Activated naive CD4-positive, alpha-beta T cell treated with anti-CD3 and anti-CD28 coated beads, Interleukin-2, amount 50 U/mL, for 16 hours (primary cell): ENCODE data around the gene MSANTD1.

Experiments used
- DNase-seq: peaks from one replicate; pipeline ENCODE4 v3.0.0-alpha.2; 2020

Gene MSANTD1

DNA sequence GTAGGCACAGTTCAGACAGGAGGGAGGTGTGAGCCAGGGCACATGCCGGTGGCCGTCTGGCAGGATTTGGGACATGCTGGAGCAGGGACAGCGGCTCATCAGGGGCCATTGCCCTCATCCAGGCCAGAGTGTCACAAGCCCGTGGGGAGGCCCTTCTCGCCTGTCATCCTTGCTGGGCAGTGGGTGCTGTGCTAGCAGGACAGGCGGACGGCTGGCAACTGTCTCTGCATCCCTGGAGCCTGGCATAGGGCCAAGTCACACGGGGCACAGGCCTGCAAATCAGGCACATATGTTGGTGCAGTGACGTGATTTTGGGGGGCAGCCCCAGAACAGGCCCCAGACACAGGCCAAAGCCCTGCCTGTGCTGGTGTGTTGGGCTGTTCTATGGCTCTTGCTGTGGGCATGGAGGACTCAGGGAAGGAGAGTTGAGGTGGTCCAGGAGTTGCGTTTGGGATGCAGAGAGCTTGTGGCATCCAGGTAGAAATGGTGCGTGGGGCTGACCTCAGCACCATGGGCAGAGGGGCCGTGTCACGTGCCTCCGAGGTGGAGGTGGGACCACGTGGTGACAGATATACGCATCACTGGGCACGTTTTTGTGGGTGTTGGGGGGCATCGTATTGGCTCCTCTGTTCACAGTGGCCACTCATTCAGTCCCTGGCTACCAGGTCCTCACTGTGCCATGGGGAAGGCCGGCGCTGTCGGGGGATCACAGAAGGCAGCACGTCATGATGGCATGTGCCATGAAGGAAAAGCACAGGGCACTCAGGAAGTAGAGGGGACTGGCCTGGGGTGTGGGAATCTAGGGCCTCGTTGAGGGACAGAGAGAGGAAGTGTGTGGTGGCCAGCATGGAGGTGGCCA is 14.6 kb upstream of the MSANTD1 start:
- no peak for DNase-seq

DNA sequence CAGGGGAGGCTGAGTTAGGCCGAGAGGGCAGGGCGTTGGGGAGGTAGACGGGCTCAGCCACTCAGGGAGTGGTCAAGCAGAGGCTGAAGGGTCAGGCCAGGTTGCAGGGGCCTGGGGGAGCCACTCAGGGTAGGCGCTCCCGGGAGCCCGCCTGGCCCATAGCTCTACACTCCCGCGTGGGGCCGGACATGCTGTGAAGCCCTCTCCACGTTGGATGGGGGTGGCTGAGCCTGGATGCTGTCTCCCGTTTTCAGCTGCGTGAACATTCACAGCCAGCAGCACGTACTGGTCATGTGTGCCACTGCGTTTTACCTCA is 14.0 kb upstream of the MSANTD1 start:
- DNase-seq: no peak

DNA sequence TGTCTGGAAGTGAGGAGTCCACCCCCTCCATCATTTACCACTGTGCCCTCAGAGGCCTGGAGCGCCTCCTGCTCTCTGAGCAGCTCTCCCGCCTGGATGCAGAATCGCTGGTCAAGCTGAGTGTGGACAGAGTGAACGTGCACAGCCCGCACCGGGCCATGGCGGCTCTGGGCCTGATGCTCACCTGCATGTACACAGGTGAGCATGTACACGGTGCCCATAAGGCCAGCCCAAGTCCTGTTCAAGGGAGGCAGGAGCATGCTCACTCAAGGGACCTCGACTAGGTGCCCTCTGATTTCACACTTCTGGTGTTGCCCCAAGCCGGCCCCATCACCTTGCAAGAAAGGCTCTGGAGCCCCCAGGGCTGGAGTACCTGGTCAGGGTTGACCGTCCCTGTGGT is 13.4 kb upstream of the MSANTD1 start:
- no peak for DNase-seq

DNA sequence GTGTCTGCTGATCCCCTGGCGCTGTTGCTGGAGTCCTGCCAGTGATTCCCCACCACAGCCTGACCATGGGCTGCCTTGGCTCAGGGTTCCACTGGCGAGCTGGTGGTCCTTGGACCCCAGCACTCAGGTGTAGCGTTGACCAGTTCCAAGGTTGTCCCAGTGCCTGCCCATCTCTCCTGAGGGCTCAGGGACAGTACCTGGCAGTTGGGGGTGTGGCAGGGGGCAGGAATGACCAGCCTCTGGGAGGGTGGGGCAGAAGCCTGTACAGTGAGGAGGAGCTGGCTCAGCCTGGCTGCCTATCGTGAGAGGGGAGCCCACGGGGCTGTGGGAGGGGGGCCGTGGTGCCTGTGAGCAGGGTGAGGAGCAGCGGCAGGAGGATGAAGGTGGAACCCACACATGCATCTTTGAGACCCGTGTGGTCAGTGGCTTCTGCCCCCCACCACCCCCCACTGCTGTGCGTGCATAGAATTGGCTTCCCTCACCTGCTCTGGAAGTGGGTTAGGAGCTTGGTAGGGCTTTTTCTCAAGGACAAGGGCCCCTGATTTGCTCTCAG is 12.6 kb upstream of the MSANTD1 start:
- no peak for DNase-seq

DNA sequence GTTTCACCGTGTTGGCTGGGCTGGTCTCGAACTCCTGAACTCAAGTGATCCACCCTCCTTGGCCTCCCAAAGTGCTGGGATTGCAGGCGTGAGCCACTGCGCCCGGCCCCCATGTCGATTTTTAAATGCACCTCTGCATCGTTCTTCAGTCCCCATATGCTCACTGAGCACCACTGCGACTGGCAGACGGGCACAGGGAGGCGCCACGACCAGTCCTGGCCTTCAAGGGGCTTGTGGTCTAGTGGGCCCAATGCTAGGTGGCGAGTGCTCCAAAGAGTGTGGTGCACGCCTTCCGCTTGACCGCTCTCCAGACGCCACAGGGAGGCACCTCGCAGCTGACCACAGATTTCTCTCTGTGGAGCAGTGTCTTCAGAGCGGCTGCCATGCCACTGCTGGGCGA is 11.7 kb upstream of the MSANTD1 start:
- DNase-seq: no peak

DNA sequence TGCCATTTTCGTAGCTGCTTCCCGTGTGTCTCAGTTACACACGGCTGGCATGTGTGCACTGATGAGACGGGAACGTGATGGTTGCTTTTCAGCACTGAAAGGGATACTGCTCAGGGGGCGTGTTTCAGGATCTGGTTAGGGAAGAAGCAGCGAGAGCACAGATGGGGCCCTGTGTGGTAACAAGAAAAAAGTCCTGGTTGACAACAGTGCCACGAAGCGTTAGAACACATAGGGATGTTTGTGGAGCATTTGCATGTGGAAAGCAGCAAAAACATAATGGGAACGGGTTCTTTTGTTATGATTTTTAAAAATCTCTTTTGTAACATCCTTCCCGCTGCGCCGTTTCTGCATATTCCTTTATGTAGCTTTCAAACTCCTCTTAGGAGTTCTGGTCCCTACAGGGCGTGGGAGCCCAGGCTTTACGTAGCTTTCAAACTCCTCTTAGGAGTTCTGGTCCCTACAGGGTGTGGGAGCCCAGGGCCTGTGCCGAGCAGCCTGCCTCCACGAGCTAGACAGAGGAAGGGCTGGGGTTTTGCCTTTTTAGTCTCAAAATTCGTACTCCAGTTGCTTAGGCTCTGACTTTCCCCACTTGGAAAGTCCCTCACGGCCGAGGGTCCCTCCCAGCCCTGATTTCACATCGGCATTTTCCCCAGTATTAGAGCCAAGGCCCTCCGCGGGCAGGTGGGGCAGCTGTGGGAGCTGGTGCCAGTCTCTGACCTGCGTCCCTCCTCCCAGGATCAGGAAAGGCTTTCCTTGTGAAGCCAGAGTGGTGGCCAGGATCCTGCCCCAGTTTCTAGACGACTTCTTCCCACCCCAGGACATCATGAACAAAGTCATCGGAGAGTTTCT is 11.0 kb upstream of the MSANTD1 start:
- DNase-seq: no peak

DNA sequence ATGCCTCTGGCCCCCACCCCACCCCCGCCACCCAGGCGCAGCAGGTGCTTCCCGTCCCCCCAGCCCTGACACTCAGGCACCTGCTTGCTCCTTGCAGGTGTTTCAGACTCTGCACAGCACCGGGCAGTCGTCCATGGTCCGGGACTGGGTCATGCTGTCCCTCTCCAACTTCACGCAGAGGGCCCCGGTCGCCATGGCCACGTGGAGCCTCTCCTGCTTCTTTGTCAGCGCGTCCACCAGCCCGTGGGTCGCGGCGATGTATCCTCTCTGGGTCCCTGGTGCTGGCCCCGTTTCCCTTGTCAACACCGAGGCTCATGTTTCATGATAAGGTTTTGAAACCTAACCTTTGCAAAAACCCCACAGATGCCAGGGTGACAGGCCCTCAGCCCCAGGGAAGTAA is 10.2 kb upstream of the MSANTD1 start:
- DNase-seq: no peak

DNA sequence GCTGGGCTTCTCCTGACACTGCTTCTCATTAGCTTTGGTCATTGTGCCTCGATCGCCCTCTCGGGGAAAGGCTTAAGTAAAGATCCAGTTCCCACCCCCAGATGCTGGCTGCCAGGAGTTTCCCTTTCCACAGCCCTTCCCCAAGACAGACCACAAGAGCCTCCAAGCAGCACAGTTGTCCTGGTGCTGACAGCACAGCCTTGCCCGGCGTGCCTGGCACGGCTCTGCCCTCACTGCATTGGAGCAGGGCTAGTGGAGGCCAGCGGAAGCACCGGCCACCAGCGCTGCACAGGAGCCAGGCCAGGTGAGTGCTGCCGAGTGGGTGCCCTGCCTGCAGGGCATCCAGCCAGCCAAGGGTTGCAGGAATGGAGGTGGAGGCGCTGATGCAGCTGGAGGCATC is 9.7 kb upstream of the MSANTD1 start:
- DNase-seq: no peak

DNA sequence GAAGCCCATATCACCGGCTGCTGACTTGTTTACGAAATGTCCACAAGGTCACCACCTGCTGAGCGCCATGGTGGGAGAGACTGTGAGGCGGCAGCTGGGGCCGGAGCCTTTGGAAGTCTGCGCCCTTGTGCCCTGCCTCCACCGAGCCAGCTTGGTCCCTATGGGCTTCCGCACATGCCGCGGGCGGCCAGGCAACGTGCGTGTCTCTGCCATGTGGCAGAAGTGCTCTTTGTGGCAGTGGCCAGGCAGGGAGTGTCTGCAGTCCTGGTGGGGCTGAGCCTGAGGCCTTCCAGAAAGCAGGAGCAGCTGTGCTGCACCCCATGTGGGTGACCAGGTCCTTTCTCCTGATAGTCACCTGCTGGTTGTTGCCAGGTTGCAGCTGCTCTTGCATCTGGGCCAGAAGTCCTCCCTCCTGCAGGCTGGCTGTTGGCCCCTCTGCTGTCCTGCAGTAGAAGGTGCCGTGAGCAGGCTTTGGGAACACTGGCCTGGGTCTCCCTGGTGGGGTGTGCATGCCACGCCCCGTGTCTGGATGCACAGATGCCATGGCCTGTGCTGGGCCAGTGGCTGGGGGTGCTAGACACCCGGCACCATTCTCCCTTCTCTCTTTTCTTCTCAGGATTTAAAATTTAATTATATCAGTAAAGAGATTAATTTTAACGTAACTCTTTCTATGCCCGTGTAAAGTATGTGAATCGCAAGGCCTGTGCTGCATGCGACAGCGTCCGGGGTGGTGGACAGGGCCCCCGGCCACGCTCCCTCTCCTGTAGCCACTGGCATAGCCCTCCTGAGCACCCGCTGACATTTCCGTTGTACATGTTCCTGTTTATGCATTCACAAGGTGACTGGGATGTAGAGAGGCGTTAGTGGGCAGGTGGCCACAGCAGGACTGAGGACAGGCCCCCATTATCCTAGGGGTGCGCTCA is 8.7 kb upstream of the MSANTD1 start:
- no peak for DNase-seq

DNA sequence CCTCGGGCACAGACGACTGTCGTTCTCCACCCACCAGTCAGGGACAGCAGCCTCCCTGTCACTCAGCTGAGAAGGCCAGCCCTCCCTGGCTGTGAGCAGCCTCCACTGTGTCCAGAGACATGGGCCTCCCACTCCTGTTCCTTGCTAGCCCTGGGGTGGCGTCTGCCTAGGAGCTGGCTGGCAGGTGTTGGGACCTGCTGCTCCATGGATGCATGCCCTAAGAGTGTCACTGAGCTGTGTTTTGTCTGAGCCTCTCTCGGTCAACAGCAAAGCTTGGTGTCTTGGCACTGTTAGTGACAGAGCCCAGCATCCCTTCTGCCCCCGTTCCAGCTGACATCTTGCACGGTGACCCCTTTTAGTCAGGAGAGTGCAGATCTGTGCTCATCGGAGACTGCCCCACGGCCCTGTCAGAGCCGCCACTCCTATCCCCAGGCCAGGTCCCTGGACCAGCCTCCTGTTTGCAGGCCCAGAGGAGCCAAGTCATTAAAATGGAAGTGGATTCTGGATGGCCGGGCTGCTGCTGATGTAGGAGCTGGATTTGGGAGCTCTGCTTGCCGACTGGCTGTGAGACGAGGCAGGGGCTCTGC is 7.9 kb upstream of the MSANTD1 start:
- DNase-seq: no peak

DNA sequence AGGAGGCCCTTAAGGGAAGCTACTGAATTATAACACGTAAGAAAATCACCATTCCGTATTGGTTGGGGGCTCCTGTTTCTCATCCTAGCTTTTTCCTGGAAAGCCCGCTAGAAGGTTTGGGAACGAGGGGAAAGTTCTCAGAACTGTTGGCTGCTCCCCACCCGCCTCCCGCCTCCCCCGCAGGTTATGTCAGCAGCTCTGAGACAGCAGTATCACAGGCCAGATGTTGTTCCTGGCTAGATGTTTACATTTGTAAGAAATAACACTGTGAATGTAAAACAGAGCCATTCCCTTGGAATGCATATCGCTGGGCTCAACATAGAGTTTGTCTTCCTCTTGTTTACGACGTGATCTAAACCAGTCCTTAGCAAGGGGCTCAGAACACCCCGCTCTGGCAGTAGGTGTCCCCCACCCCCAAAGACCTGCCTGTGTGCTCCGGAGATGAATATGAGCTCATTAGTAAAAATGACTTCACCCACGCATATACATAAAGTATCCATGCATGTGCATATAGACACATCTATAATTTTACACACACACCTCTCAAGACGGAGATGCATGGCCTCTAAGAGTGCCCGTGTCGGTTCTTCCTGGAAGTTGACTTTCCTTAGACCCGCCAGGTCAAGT is 6.9 kb upstream of the MSANTD1 start:
- no peak for DNase-seq

DNA sequence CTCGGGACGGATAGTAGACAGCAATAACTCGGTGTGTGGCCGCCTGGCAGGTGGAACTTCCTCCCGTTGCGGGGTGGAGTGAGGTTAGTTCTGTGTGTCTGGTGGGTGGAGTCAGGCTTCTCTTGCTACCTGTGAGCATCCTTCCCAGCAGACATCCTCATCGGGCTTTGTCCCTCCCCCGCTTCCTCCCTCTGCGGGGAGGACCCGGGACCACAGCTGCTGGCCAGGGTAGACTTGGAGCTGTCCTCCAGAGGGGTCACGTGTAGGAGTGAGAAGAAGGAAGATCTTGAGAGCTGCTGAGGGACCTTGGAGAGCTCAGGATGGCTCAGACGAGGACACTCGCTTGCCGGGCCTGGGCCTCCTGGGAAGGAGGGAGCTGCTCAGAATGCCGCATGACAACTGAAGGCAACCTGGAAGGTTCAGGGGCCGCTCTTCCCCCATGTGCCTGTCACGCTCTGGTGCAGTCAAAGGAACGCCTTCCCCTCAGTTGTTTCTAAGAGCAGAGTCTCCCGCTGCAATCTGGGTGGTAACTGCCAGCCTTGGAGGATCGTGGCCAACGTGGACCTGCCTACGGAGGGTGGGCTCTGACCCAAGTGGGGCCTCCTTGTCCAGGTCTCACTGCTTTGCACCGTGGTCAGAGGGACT is 5.7 kb upstream of the MSANTD1 start:
- no peak for DNase-seq

DNA sequence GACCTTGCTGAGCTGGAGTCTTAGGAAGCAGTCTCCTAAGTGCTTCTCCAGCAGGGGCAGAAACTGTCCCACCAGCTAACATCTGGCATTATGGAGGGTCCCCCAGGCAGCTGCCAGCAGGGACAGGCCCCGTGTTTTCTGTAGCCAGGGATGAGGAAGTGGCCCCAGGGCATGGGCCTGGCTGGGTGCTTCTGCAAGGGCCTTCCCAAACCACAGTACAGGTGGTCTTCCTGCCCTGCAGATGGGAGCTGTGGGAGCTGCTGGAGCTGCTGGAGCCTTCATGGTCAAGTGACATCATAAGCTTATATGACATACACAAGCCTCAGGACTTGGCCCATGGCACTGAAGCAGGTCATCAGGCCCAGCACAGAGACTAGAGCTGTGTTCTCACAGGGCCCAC is 5.0 kb upstream of the MSANTD1 start:
- no peak for DNase-seq

DNA sequence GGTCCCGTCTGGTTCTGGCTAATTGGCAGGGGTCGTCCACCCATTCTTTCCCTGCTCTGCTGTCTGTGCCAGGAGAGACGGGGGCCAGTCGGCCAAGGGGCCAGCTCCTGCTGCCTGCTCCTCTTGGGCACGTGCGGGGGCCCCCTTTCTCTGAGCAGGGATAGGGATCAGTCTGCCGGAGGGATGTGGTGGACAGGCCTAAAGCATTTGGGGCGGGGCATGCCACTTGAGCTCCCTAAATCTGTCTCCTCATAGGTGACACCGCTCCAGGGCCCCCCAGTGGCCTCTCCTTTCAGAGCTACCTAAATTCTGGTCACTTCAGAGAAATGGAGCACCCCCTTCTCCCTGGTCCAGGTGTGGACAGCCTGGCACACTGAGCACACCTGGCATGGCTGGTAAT is 4.2 kb upstream of the MSANTD1 start:
- DNase-seq: no peak

DNA sequence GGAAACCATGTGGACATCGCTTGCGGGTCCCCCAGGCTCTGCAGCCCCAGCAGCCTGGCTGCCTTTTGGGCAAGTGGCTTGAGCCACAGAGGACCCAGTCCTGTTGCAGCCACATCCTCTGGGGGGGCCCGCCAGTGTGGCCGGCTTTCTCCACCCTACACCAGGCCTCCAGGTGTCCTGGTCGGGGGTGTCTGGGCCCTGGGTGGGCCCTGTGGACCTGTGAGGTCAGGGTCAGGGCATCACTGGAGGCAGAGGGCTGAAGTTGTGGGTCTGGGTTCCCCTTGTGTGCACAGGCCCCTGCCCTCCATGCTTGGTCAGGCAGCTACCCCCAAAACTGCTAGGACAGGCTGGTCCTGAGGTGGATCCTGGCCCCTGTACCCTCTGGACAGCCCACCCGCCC is 3.3 kb upstream of the MSANTD1 start:
- DNase-seq: no peak

DNA sequence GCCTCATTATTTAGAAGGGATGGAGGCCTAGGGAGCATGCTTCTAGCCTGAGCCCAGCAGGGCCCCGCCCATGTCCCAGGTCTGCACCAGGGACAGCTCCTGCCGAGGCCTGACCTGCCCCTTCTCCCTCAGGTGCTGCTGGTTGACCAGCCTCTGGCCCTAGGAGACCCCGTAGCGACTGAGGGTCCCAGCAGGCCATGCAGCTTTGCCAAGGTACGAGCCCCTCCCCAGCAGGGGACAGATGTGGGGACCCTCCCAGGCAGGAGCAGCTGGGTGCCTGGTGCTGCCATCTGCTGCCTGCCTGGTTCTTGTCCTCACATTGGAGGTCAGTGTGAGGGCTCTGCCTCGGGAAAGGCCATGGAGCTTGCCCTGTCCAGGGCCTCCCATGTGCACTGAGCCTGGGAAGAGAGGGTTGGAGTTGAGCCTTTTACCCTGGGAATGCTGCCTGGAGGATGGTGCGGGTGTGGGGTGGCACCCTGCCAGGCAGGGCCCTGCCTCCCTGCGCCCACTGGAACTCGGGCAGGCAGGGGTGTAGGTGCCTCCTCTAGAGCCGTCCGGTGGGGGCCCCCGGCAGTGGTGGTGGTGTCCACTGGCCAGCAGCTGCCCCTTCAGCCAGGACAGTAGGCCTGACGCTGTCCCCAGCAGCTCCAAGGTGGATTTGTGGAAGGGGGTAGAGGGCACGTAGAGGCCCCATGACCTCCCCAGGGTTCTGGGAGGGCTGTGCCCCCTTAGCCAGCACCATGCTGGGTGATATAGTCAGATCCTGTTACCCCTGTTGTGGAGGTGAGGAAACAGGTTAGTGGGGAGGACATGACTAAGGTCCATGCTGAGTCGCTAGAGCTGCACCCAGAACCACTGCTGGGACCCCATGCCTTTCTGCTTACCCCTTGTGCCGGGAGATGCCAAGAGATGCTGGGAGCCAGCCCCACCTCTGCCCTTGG is 2.2 kb upstream of the MSANTD1 start:
- DNase-seq: no peak

DNA sequence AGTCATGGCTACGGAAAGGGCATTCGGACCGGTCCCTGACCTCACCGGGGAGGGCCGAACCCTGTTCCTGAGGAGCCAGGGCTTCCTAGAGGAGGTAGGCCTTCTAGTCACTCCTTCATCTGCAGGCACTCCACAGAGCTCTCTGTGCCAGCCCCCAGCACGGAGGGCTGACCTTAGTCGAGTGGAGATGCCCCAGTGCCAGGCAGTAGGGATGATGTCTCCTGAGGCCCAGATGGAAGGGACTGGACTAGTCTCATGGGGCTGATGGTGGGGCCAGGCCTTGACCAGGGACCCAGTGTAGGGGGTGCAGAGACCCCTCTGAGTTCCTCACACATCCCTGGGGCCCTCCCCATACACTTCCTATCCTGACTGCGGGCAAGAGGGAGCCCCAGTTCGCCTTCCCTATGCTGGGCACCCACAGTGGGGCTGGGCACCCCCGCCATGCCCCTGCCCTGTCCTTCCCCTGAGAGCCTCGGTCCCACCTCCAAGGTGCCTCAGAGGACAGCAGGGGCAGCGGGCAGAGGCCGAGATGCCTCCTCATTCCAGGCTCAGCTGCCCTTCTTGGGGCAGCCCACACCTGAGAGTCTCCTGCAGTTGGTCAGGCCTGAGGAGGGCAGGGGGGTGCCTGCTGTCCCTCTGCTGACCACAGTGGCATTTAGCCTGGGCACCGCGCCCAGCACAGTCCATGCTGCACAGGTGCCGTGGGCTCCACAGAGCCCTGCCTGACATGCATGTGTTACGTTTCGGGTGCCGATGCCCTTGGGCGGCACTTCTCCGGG is 1.4 kb upstream of the MSANTD1 start:
- no peak for DNase-seq

DNA sequence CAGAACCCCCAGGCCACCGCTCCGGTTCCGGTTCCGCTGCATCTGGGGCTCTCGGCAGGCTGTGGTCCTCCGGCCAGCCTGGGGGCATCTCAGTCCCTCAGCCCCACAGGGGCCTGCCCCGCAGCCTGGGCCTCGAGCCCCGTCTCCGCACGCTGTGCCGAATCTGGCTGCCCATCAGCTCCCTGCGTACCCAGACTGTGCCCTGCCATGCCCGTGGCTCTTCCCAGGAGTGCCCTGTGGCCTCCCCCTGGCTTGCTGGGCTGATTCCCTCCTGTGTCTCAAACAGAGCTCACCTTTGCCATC is 830 bp upstream of the MSANTD1 start:
- DNase-seq: no peak

DNA sequence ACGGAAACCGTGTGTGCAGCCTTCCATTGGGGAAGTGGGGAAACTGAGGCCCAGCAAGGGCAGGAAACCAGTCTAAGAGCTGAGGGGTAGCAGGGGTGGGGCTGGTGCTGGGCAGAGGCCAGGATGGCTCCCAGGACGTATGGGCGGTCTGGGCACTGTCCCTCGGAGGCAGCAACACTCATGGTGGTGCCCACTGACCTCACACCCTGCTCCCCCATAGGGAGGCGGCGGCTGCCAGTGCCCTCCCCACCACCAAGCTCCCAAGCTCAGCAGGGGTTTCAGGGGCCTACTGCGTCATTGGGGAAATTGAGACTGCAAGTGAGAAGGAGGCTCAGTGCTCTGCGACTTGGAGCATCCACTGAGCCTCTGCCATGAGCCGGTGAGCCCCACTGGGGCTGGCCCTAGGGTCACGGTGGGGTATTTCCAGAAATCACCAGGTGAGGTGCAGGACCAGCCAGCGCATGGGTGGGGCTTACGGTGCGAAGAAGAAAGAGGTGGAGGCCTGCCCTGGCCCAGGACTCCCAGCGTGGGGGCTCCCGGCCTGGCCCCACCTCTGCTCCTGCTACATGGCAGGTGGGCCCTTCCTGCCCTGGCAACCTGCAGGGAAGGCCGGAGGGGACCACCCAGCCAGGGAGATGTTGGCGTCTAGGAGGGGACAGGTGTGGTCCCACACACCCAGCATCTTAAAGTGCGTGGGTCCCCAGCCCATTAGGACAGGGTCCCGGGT is 915 bp downstream of the MSANTD1 start:
- DNase-seq: peak; percentile 8
